DMS79 (cell line): ENCODE measurements around the gene SLC12A4.

ENCODE experiments used
- DNase-seq: peaks from one replicate; lab custom pipeline; 2025; lab: John Stamatoyannopoulos, UW

The SLC12A4 gene

GRCh38 chr16:67963292-67963661, 5.2 kb downstream of the SLC12A4 start:
- no peak for DNase-seq

- no peak for DNase-seq
Observed at GRCh38 chr16:67962135-67962534, 6.3 kb downstream of the SLC12A4 start.

GRCh38 chr16:67961551-67961957, 6.9 kb downstream of the SLC12A4 start:
- DNase-seq, result peak; percentile 87

- DNase-seq, result no peak
Observed at GRCh38 chr16:67959536-67960329, 8.7 kb downstream of the SLC12A4 start.

GRCh38 chr16:67957622-67958021, 10.8 kb downstream of the SLC12A4 start:
- no peak for DNase-seq

- DNase-seq, result no peak
Observed at GRCh38 chr16:67954421-67955196, 13.8 kb downstream of the SLC12A4 start.

- DNase-seq, result no peak
Observed at GRCh38 chr16:67953641-67954375, 14.6 kb downstream of the SLC12A4 start.

- no peak for DNase-seq
Observed at GRCh38 chr16:67951485-67951884, 17.0 kb downstream of the SLC12A4 start.

GRCh38 chr16:67950335-67950843, 18.0 kb downstream of the SLC12A4 start:
- no peak for DNase-seq

- DNase-seq, result no peak
Observed at GRCh38 chr16:67949645-67950044, 18.8 kb downstream of the SLC12A4 start.

- DNase-seq, result no peak
Observed at GRCh38 chr16:67948015-67948414, 20.4 kb downstream of the SLC12A4 start.

- no peak for DNase-seq
Observed at GRCh38 chr16:67946966-67947558, 21.4 kb downstream of the SLC12A4 start.

- no peak for DNase-seq
Observed at GRCh38 chr16:67946128-67946569, 22.3 kb downstream of the SLC12A4 start.

GRCh38 chr16:67945392-67945933, 23.0 kb downstream of the SLC12A4 start:
- no peak for DNase-seq

- no peak for DNase-seq
Observed at GRCh38 chr16:67944690-67945391, 23.6 kb downstream of the SLC12A4 start.

GRCh38 chr16:67943619-67944504, 24.6 kb downstream of the SLC12A4 start, which contains the start of gene LCAT:
Gene LCAT, minus strand, starts transcription at chr16:67944120. Its CDS starts 19 bp downstream, at chr16:67944101.
- no peak for DNase-seq

GRCh38 chr16:67943256-67943618, 25.2 kb downstream of the SLC12A4 start:
- no peak for DNase-seq

GRCh38 chr16:67942510-67943255, 25.8 kb downstream of the SLC12A4 start:
- DNase-seq, result no peak

- no peak for DNase-seq
Observed at GRCh38 chr16:67942200-67942509, 26.3 kb downstream of the SLC12A4 start.
